Sigmoid colon (tissue), 7 donors: ENCODE results near the gene TRIO. TPM values are rescaled to one million over a fixed set of nuclear protein-coding genes. Genes with fewer than 3 reads are reported as not detected.

ENCODE experiments used
- DNase-seq: peaks from one replicate; pipeline ENCODE4 v3.0.0-alpha.2; 2019
- H3K27ac ChIP-seq, 4 donors: fragments of 200-600 bp; sonication (generic); one replicate each; pipeline ENCODE4 v1.5.1; 2016 to 2019; ENCODE audit warnings: mild to moderate bottlenecking in 1 of 4
- H3K27me3 ChIP-seq, 3 donors: fragments of 200-600 bp; sonication (generic); one replicate each; pipeline ENCODE4 v1.5.1; 2019; ENCODE audit warnings: mild to moderate bottlenecking in 1 of 3
- H3K36me3 ChIP-seq, 4 donors: fragments of 200-600 bp; sonication (generic); one replicate each; pipeline ENCODE4 v1.5.1; 2016 to 2019
- H3K4me1 ChIP-seq, 4 donors: fragments of 200-600 bp; sonication (generic); one replicate each; pipeline ENCODE4 v1.5.1; 2017 to 2019
- H3K4me3 ChIP-seq, 4 donors: fragments of 200-600 bp; sonication (generic); one replicate each; pipeline ENCODE4 v1.5.1; 2017 to 2019; ENCODE audit warnings: mild to moderate bottlenecking in 2 of 4, moderate library complexity in 1 of 4
- H3K9me3 ChIP-seq, 4 donors: fragments of 200-600 bp in 3 of 4; sonication (generic) in 3 of 4; one replicate each; pipeline versions ENCODE4 v1.5.1 to v1.6.1; 2013 to 2019
- EP300 ChIP-seq, 4 donors: sonication (generic); formaldehyde crosslinking; IDR thresholded peaks; one replicate each; pipeline ENCODE4 v1.6.1; 2017; ENCODE audit warnings: antibody characterized with exemption in 4 of 4
- POLR2A ChIP-seq, 2 donors: fragments of 450-650 bp; IDR thresholded peaks; one replicate each; pipeline ENCODE4 v1.6.1; 2016; ENCODE audit warnings: antibody characterized with exemption in 2 of 2, mild to moderate bottlenecking in 2 of 2, moderate library complexity in 2 of 2
- POLR2AphosphoS5 ChIP-seq, 4 donors: sonication (generic); formaldehyde crosslinking; IDR thresholded peaks; one replicate each; pipeline ENCODE4 v1.6.1; 2017; ENCODE audit warnings: antibody characterized with exemption in 4 of 4
- WGBS, 2 donors: extraction: QIAGEN DNeasy Blood & Tissue Kit; methylation state at CpG; one replicate each; pipeline ENCODE4 v1.1.7; 2013; 5-methylcytosine and 5-hydroxymethylcytosine counted together
- intact Hi-C: fragments of 100-400 bp; cut with DNase I; formaldehyde crosslinking; loops from one replicate; pipeline ENCODE4 v1.15.1; 2023
- polyA plus RNA-seq, 3 donors: library from polyadenylated mRNA; stranded (reverse); fragments of 200-250 nt; gene quantifications; one replicate each; pipeline ENCODE4 v1.2.3, GENCODE V29; 2013
- total RNA-seq, 4 donors: library from RNA; depleted of rRNA; stranded (reverse); fragments of >200 nt; gene quantifications; one replicate each; pipeline ENCODE4 v1.1.0, GENCODE V29; 2016
- TF ChIP-seq, protein P1 (sequence below), 4 experiments: fragments of 450-650 bp in 3 of 4; fragments of 200-600 bp in 1 of 4; IDR thresholded peaks; one replicate each; pipeline ENCODE4 v1.5.1; 2016 to 2019; ENCODE audit warnings: antibody characterized with exemption in 4 of 4, mild to moderate bottlenecking in 3 of 4, moderate library complexity in 2 of 4
- donor health status: healthy with polysubstance abuse.
- donor health status: Bipolar disorder and iron deficiency.
- donor health status: healthy.

The TRIO gene
- total and polyA plus RNA-seq, 7 donors: 34.8 to 300 (median 119) TPM

DNA sequence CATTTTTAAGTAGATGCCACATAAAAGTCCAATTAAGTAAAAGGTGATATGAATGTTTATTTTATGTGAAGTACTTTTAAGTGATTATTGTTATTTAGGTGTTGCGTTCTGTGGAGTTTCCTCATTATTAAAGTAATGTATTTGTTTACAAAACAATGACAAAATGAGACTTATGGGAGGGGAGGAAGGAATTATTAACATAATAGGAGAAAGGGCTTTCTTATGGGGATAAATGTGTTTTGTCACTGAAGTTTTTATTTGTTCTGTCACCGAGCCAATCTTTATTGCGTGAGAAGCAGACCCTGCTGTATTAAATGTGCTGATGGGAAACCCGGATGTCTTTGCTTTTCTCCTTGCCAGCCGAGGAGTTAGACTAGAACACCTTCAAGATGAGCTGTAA, 44.5 kb downstream of the TRIO start:
- intact Hi-C loops: loop anchor here (2.0 kb wide), 1 partner anchor 43 kb away; no protein-coding TSS in a partner anchor
- Histone ChIP-seq H3K27me3 (no peaks in the 10 kb centered on the region), H3K36me3 (no peaks in the 10 kb centered on the region), H3K9me3 (no peaks in the 10 kb centered on the region), H3K4me1 (peaks cover 0 to 99% (median 90%) of the 10 kb centered on the region in 4 donors), H3K27ac (peak overlapping the region; percentile 86 to 95 (median 92)), H3K4me3 (no peak overlapping the region)
- no peak for TF ChIP-seq POLR2A (IDR thresholded peaks at IDR 0.05)
- TF ChIP-seq EP300 (IDR thresholded peaks at IDR 0.05): no peak
- TF ChIP-seq, protein P1, sequence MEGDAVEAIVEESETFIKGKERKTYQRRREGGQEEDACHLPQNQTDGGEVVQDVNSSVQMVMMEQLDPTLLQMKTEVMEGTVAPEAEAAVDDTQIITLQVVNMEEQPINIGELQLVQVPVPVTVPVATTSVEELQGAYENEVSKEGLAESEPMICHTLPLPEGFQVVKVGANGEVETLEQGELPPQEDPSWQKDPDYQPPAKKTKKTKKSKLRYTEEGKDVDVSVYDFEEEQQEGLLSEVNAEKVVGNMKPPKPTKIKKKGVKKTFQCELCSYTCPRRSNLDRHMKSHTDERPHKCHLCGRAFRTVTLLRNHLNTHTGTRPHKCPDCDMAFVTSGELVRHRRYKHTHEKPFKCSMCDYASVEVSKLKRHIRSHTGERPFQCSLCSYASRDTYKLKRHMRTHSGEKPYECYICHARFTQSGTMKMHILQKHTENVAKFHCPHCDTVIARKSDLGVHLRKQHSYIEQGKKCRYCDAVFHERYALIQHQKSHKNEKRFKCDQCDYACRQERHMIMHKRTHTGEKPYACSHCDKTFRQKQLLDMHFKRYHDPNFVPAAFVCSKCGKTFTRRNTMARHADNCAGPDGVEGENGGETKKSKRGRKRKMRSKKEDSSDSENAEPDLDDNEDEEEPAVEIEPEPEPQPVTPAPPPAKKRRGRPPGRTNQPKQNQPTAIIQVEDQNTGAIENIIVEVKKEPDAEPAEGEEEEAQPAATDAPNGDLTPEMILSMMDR (IDR thresholded peaks at IDR 0.05): no peak
- no peak for TF ChIP-seq POLR2AphosphoS5 (IDR thresholded peaks at IDR 0.05)
- WGBS, 2 donors: 23 to 75% methylated on average over 5 of the region's 5 CpGs
- DNase-seq: no peak

DNA sequence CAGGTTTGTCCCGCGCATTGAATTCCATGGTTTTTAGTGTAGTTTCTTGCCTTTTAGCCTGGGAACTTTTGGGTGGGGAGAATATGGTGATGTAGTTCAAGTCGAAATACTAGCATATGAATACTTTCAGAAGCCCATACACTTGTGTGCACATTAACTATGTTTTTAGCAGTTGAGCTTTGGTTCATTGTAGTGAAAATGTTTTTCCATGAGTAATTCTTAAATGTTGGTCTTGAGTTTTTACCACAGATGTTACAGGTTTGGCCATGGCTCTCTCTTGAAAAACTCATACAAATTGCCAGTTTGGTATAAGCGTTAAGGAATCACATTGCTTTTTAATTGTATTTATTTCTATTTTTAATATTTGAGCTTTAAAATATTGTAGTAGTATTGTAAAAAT, 45.6 kb downstream of the TRIO start:
- TF ChIP-seq, protein P1 (IDR thresholded peaks at IDR 0.05): no peak
- TF ChIP-seq POLR2A (IDR thresholded peaks at IDR 0.05) (no peak), POLR2AphosphoS5 (IDR thresholded peaks at IDR 0.05) (no peak), EP300 (IDR thresholded peaks at IDR 0.05) (no peak)
- Histone ChIP-seq H3K9me3 (no peaks in the 10 kb centered on the region), H3K4me3 (no peak overlapping the region), H3K36me3 (no peaks in the 10 kb centered on the region), H3K27ac (peak overlapping the region; percentile 86 to 95 (median 92)), H3K27me3 (no peaks in the 10 kb centered on the region), H3K4me1 (peaks cover 0 to 99% (median 90%) of the 10 kb centered on the region in 4 donors)
- no peak for DNase-seq
- WGBS, 2 donors: 94 to 96% methylated on average over 4 of the region's 4 CpGs
- intact Hi-C loops: no loop called here

DNA sequence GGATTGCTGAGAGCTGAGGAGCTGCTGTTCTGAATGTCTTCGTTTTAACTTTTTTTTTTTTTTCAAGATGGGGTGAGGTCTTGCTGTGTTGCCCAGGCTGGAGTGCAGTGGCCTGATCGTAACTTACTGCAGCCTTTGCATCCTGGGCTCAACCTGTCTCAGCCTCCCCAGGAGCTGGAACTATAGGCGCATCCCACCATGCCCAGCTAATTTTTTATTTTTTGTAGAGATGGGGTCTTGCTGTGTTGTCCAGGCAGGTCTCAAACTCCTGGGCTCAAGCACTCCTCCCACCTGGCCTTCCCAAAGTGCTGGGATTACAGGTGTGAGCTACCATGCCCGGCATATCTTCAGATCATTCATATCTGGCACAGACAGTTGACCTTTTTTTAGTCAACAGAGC, 46.5 kb downstream of the TRIO start:
- no peaks in the 10 kb centered on the region for H3K36me3 ChIP-seq
- H3K9me3 ChIP-seq: no peaks in the 10 kb centered on the region
- DNase-seq: no peak
- no peak for TF ChIP-seq EP300 (IDR thresholded peaks at IDR 0.05)
- TF ChIP-seq POLR2A (IDR thresholded peaks at IDR 0.05): no peak
- TF ChIP-seq, protein P1 (IDR thresholded peaks at IDR 0.05): no peak
- no peak for TF ChIP-seq POLR2AphosphoS5 (IDR thresholded peaks at IDR 0.05)
- intact Hi-C loops: no loop called here
- H3K4me1 ChIP-seq: peaks cover 0 to 98% (median 89%) of the 10 kb centered on the region in 4 donors
- no peaks in the 10 kb centered on the region for H3K27me3 ChIP-seq
- H3K27ac ChIP-seq: peak overlapping the region; percentile 86 to 95 (median 92)
- WGBS, 2 donors: 62 to 73% methylated on average over 4 of the region's 4 CpGs
- peak overlapping the region in 1 of 4 donors; percentile 11 for H3K4me3 ChIP-seq

DNA sequence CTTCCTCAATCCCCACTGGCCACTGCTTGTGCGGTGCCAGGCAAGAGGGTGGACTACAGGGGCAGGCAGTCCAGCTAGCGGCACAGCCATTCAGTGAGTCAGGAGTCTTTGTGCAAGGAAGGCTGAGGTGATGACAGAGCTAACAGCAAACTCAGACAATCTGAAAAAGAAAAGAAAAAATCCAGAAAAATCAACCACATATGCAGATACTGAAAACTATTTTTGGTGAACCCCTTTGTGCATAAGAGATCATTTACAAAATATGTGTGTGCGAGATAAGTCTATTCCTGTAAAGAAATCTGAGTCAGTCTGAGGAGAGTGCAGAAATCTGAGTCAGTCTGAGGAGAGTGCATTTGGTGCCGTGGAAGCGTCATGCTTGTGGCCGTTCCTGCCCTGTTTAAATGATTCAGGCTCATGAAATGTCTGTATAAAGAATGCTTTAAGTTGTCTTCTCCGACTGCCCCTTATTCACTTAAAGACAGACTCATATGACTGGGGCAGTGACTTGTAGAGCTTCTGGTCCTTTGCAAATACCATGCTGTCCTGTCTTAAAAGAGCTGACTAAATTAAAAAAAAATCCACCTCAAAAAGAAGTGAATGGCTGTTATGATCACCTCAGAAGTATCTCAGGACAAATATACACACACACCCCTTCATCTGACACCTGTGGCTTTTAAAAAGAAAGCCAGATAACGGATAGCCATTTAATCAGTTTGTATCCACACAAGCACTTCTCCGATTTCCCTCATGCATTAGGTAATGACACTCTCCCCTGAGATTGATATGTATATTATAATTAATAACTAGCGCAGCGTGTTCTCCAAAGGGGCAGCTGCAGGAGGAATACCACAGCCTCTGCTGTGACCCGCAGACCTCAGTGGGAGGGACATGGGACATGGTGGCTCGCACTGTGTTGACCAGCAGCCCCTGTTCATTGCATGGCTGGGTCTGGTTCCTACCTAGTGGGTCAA, 47.3 kb downstream of the TRIO start:
- intact Hi-C loops: no loop called here
- TF ChIP-seq, protein P1 (IDR thresholded peaks at IDR 0.05): no peak
- no peak for TF ChIP-seq POLR2A (IDR thresholded peaks at IDR 0.05)
- peak in 3 of 4 donors; percentile 35 to 60 (median 38) for TF ChIP-seq POLR2AphosphoS5 (IDR thresholded peaks at IDR 0.05)
- TF ChIP-seq EP300 (IDR thresholded peaks at IDR 0.05): no peak
- H3K4me3 ChIP-seq: peak overlapping the region in 2 of 4 donors; percentile 9 to 11
- H3K9me3 ChIP-seq: no peaks in the 10 kb centered on the region
- 46 to 67% methylated on average over 13 of the region's 13 CpGs for WGBS, 2 donors
- peaks cover 0 to 90% (median 86%) of the 10 kb centered on the region in 4 donors for H3K4me1 ChIP-seq
- H3K27me3 ChIP-seq: no peaks in the 10 kb centered on the region
- H3K36me3 ChIP-seq: no peaks in the 10 kb centered on the region
- H3K27ac ChIP-seq: peak overlapping the region; percentile 86 to 95 (median 92)
- DNase-seq: no peak
